Suprapubic skin (tissue), 4 donors: ENCODE results near the gene SLC4A7.

Experiments used
- CTCF ChIP-seq, 2 donors: fragments of 200-600 bp in 1 of 2; fragments of 450-650 bp in 1 of 2; sonication (generic) in 1 of 2; IDR thresholded peaks; one replicate each; pipeline ENCODE4 v1.5.1; 2016 to 2019; ENCODE audit warnings: antibody characterized with exemption in 2 of 2, mild to moderate bottlenecking in 1 of 2, moderate library complexity in 1 of 2
- POLR2A ChIP-seq, 2 donors: fragments of 450-650 bp; IDR thresholded peaks; one replicate each; pipeline ENCODE4 v1.6.1; 2017; ENCODE audit warnings: antibody characterized with exemption in 2 of 2, mild to moderate bottlenecking in 2 of 2, moderate library complexity in 2 of 2
- POLR2AphosphoS5 ChIP-seq, 3 donors: sonication (generic); formaldehyde crosslinking; IDR thresholded peaks; one replicate each; pipeline ENCODE4 v1.6.1; 2017; ENCODE audit warnings: antibody characterized with exemption in 3 of 3

GRCh38 chr3:27452368-27453090, 31.7 kb downstream of the SLC4A7 start:
- TF ChIP-seq CTCF (IDR thresholded peaks at IDR 0.05) (no peak), POLR2AphosphoS5 (IDR thresholded peaks at IDR 0.05) (no peak), POLR2A (IDR thresholded peaks at IDR 0.05) (no peak)
